GM20431 (cell line): ENCODE data around the gene HSPG2.
"Not testable (repeated sequence)": the region's sequence is repeated elsewhere in the genome, so short reads cannot be mapped to it uniquely, and the experiment has no call there.

Experiments
- in situ Hi-C: fragments of 300-500 bp; cut with MseI, MboI; formaldehyde crosslinking; loops from one replicate; pipeline ENCODE4 v1.15.0; 2020; ENCODE audit warnings: low sequenced_read_pairs; ENCODE audit not compliant: unreplicated experiment

HSPG2 gene

DNA sequence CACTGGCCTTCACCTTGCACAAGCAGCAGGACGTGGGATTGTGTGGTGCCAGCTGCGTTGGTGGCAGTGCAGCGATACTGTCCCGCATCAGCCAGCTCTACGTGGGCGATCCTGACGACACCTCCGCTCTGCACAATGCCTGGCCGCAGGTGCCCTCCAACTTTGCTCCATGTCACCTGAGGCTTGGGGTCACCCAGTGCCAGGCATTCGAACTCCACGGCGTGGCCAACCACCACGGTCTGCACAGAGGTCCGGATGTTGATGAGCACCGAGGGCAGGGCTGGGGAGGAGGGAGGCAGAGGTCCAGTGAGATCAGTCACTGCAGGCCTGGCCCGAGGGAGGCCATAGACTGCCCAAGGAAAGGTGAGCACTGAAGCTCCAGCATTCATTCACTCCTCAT, 102.4 kb downstream of the HSPG2 start:
- in situ Hi-C loops: no loop called here

GRCh38 chr1:21834094-21834493, 103.0 kb downstream of the HSPG2 start:
- in situ Hi-C loops: no loop called here

DNA sequence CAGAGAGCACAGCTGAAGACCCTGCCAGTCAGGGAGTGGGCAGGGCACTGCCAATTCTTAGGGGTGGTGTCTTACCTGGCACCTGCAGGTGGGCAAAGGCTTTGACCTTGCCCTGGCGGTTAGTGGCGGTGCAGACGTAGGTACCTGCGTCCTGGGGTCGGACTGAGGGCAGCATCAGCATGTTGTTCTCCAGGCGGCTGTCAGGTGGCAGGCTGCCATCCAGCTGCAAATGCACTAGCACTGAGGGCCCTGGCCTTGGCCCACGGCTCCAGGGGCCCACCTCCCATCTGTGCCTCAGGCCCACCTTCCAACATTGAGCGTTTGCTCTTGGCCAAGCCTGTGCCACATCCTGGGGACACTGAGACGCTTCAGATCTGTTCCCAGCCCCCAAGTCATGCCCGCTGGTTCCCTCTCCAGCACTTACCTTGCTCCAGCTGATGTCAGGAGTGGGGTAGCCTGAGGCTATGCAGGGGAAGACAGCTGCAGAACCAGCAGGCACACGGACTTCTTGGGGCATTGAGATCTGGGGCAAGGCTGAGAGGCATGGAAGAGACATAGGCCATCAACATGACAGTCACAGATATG, 103.6 kb downstream of the HSPG2 start:
- in situ Hi-C loops: no loop called here

GRCh38 chr1:21831454-21831970, 105.6 kb downstream of the HSPG2 start:
- in situ Hi-C loops: no loop called here

DNA sequence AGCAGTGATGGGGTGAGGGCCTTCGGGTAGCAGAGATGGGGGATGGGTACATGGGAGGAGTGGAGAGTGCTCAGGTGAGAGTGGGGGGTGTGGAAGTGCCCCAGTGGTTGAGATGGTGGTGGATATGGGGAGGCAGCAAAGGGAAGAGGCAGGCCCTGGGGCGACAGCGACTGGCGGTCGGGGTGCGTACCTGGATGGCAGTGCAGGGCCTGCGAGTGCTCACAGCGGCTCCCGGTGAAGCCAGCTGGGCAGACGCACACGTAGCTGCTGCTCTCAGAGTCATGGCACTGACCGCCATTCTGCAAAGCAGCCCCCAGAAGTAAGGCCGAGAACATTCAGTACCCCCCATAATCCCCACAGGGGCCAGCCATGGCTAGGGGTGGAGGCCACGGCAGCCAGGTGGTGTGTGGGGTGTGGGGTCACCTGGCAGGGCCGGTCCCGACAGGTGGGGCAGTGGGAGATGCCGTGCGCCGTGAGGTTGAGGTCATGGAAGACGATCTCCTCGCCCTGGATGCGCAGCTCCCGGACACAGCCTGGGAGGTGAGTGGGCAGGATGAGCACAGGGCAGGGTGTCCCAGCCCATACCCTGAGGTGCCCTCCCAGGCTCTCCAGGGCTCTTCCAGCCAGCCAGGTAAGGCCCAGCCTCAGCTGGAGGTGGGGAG, 106.2 kb downstream of the HSPG2 start:
- in situ Hi-C loops: no loop called here

- in situ Hi-C loops: no loop called here
These were observed 107.8 kb downstream of the HSPG2 start for GRCh38 chr1:21829294-21829693.

DNA sequence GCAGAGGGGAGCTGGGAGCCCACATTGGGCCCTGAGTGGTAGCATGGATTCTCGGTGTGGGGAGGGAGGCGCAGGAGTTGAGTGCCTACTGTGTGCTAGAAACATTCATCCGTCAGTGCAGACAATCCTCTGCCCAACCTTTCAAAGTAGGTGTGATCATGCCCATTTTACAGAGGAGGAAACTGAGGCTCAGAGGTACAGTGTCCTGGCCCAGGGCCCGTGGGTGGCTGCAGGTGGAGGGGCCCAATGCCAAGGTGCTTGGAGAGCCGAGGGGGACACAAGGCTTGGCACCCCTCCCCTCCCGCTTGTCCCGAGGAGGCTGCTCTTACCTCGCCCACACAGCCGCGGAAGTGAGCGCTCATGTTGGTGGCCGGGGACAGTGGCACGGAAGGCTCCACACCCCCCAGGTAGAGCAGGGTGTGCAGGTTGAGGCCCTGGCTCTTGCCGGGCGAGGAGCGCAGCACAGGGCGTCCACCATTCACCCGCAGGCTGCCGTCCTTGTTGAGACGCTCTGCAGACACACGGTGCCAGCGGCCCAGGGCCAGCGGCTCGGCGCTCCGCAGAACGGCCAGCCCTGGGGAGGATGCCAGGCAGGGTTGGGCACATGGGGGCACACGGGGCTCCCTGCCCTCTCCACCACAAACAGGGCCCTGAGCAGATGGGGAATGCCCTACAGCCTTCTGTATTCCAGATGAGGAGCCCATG, 108.5 kb downstream of the HSPG2 start:
- in situ Hi-C loops: no loop called here

GRCh38 chr1:21828075-21828474, 109.0 kb downstream of the HSPG2 start:
- in situ Hi-C loops: no loop called here

GRCh38 chr1:21827141-21827679, 109.9 kb downstream of the HSPG2 start:
- in situ Hi-C loops: no loop called here

- in situ Hi-C loops: not testable (repeated sequence)
These were observed 110.4 kb downstream of the HSPG2 start for GRCh38 chr1:21826694-21827093.

DNA sequence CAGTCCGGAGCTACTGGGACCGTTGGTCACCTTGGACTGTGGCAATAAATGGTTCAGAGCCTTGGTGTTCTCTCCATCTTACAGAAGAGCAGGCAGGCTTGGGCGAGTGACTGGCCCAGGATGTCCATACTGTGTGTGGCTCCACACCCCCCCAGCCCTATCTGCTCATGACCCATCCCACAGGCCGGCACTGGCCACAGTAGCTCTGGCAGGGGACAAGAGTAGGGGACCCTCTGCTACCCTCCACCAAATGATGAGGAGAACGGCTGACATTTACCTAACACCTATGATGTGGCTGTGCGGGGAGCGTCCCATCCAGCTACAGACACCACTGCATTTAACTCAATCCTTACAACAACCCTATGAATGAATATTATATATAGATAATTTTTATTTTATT, 111.7 kb downstream of the HSPG2 start:
- in situ Hi-C loops: no loop called here

- in situ Hi-C loops: no loop called here
These were observed 112.2 kb downstream of the HSPG2 start for GRCh38 chr1:21824926-21825325.

- in situ Hi-C loops: no loop called here
These were observed 113.0 kb downstream of the HSPG2 start for GRCh38 chr1:21823980-21824702.

DNA sequence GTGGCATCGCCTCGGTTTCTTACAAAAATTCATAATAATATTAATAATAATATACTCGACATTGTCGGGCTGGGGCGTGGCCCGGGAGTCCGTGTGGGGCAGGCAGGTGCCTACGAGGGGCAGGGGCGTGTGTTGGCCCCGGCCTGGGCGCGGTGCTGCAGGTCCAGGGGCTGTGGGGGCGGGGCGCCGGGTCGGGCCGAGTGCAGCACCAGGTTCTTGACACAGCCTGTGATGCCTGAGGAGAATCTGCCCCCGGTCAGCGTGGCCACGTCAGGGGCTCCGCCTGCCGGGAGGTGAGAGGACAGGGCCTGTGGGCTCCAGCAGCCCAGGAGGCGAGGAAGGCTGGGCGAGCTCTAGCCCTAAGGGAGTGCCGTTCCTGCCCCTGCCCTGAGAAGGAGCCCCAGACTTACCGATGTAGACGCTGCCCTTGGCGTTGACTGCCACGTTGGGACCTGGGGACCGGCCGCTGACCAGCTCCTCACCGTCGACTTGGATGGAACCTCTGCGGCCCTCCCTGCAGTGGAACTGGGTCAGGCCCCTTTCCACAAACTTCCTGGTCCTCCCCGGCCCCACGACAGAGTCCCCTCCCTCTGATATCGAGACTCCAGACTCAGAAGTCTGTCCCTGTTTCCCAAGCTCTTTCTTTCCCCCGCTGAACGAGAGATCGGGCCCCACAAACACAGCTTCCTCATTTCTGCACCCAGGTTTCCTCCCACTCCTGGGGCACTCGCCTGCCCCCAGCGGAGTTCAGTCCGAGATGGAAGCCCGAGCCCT, 113.7 kb downstream of the HSPG2 start:
- in situ Hi-C loops: no loop called here

- in situ Hi-C loops: no loop called here
These were observed 114.8 kb downstream of the HSPG2 start for GRCh38 chr1:21822349-21822748.

DNA sequence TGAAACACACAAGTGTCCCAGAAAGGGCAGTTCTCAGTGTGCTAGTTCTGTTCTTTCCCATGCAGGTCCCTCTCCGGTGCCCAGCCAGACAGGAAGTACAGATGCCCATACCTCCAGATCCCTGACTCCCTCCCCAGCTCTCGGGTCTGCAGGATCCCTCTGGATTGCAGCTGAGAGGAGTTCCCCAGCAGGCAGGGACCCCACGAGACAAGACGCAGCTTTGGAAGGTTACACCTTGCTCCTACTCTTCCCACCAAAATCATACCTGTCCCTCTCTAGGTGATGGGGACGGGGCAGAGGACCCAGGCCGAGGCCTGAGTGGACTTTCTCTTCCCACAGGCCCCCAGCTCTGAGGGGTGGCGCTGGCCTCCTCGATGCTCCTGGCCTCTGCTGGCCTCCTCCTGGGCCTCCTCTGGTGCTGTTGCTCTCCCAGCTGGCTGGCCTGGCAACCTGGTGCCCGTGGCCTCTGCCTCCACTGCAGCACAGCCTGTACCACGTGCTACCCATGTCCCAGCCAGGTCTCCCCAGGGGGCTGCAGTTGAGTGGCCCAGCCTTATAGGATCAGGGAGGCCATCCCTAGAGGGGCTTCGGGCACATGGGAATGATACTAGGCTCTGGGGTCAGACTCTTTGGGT, 115.6 kb downstream of the HSPG2 start:
- in situ Hi-C loops: no loop called here

DNA sequence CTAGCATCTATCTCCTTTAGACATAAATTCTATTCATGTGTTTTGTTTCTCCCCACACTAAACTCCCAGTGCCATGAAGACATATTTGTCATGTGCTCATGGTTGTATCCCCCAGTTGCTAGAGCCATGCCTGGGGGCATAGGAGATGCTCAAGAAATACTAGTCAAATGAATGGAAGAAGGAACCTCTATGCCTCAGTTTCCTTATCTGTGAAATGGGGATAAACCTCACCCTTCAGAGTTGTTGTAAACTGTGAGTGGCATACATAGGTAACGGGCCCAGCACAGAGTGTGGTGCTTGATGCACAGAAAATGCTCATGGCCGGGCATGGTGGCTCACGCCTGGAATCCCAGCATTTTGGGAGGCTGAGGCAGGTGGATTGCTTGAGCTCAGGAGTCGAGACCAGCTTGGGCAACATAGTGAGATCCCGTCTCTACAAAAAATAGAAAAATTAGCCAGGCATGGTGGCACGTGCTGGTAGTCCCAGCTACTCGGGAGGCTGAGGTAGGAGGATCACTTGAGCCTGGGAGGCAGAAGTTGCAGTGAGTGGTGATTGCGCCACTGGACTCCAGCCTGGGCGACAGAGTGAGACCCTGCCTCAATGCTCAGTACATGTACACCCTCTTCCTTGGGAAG, 116.4 kb downstream of the HSPG2 start:
- in situ Hi-C loops: no loop called here

- in situ Hi-C loops: no loop called here
These were observed 118.5 kb downstream of the HSPG2 start for GRCh38 chr1:21818656-21819055.
